DMS114 treated with DMSO at 0.1 percent for 48 hours (cell line): ENCODE data around the gene AGPS.
A peak's percentile ranks its signal among the peaks of the same experiment; 100 is the strongest.
"Not testable (repeated sequence)": the region's sequence is repeated elsewhere in the genome, so short reads cannot be mapped to it uniquely, and the experiment has no call there.

Experiments used
- DNase-seq: peaks from one replicate; lab custom pipeline; 2025; ENCODE audit not compliant: unreplicated experiment; lab: John Stamatoyannopoulos, UW

Gene AGPS

DNA sequence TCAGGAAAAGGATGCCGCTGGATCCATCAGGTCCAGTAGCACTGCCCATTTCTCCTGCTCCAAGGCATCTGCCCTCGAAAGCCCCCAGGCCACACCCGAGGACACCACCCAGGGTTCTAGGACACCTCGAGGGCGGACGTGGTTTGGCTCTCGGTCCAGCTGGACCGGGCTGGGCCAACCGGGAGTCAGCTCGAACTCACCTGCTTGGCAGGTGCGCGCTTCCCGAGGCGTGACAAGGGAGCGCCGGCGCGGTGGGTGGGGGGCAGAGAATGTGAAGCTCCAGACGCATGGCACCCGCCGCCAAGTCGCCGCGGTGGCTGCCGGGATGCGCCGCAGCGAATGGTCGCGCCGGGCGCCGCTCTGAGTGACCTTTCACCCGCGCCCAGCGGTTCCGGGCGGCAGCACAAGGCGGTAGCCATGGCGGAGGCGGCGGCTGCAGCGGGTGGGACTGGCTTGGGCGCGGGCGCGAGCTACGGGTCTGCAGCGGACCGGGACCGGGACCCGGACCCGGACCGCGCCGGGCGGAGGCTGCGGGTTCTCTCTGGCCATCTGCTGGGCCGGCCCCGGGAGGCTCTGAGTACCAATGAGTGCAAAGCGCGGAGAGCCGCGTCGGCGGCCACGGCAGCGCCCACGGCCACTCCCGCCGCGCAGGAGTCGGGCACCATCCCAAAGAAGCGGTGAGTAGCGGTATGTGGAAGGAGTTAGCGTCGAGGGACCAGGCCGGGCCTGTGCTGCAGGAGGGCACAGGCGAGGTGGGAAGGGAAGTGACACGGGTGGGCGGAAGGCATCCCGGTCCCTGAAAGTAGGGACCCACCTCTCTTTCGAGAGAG, at the start of gene AGPS:
Gene AGPS (plus strand): TSS at position 401 of the 830 bp plus-strand sequence. CDS start 17 bp downstream, at position 418.
- peak; percentile 4 for DNase-seq

DNA sequence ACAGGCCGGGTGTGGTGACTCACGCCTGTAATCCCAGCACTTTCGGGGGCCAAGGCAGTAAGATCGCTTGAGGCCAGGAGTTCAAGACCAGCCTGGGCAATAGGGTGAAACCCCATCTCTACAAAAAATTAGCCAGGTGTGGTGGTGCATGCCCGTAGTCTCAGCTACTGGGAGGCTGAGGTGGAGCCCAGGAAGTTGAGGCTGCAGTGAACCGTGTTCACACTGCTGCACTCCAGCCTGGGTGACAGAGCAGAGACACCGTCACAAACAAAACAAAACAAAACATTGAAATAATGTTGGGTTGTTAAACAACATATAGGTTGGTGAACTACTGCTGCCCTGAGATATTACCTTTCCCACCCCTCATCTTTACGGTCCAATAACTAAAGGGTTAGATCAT, 48.8 kb upstream of the AGPS start:
- DNase-seq = no peak

DNA sequence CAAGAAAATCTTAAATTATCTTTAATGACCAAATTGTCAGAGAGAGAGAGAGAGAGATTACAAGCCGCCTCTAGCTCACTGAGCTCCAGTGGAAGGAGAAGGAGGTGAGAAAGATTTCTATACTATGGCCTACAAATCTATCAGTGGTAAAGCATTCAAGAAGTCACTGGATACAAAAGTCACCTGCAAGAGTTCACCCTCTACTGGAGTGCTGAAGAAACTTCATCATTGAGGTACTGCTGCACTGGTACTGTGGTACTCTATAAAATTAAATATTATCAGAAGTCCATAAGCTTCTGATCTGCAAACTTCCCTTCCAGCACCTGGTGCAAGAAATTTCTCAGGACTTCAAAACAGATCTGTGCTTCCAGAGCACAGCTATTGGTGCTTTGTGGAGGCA, 48.3 kb upstream of the AGPS start:
- DNase-seq = no peak

DNA sequence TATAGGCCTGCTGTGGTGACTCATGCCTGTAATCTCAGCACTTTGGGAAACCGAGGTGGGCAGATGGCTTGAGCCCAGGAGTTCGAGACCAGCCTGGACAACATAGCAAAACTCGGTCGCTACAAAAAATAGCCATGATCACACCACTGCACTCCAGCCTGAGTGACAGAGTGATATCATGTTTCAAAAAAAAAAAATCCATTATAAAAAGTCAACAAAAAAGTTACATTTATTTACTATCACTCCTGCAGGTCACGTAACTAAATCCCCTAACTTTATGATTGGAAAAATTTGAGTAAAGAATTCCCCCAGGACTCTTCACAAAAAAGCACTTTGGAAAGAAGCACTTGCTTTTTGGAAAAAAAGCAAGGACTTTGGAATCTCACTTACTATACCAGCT, 46.4 kb upstream of the AGPS start:
- DNase-seq = no peak

DNA sequence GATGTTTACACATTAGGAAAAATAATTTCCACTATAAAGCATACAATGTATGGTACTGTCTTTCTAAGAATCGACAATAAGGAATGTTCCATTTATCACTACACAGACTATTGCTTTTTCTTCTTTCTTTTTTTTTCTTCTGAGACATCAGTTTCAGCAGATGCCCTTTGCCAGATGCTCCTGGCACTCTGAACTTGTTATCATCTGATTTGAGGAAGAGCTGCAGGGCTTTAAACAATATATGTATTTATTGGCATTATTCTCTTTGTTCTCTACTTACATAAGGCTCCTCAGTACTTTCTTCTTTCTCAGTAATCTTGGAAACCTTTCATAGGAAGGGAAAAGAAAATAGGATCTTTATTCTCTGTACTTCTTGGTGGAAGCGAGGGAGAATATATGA, 45.0 kb upstream of the AGPS start:
- no peak for DNase-seq

DNA sequence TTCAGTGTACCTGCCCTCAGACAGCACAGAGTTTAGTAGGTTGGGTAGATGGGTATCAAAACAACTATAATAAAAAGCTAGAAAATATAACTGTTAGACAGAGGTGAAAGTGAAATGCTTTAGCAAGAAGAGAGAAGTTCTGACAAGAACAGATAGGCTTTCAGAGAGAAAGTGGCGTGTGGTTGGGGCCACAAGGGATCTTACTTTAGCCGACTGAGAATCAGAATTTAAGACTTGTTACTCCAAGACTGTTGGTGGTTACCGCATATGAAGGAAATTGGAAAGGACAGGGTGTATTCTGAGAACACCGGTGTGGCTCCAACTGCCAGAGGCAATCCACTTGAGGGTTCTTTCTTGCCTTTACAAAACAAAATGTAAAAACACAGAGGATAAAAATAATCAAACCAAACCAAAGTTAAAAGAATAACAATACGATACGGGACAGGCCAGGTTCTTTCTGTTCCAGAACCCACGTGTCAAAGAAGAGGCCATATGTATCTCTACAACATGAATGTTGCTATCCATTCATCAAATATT, 44.4 kb upstream of the AGPS start:
- no peak for DNase-seq

DNA sequence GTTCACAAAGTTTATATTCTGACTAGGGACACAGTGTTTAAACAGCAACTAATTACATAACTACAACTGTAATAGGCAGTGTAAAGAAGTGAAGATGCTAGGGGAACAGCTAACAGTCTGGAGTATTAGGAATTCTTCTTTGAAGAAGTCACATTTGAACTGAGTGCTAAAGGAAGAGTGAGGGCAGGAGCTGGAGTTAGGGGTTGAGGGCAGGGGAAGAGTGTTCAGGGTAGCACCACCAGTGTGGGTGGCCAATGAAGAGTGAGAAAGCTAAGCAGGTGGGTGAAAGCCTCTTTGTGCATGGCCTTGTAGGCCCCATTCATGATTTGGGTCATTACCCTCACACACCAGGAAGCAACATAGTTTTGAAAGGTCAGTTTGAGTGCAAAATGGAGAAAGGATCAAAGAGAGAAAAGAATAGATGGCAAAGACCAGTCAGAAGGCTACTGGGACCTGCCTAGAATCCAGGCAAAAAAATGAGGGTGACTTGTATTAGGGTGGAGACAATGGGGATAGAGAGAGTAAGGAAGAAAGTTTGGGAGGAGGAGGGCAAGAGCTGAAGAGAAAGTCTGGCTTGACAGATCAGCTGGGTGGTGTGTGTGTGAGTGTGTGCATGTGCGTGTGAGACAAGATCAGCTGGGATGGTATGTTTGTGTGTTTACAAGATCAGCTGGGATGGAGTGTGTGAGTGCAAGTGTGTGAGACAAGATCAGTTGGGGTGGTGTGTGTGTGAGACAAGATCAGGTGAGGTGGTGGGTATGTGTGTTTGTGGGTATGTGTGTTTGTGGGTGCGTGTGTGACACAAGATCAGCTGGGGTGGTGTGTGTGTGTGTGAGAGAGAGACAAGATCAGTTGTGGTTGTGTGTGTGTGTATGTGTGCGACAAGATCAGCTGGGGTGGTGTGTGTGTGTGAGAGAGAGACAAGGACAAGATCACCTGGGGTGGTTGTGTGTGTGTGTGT, 43.6 kb upstream of the AGPS start:
- no peak for DNase-seq

DNA sequence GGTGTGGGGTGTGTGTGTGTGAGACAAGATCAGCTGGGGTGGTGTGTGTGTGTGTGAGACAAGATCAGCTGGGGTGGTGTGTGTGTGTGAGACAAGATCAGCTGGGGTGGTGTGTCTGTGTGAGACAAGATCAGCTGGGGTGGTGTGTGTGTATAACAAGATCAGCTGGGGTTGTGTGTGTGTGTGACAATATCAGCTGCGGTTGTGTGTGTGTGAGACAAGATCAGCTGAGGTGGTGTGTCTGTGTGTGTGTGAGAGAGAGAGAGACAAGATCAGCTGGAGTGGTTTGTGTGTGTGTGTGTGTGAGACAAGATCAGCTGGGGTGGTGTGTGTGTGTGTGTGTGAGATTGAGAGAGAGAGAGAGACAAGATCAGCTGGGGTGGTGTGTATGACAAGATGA, 41.9 kb upstream of the AGPS start:
- not testable (repeated sequence) for DNase-seq

DNA sequence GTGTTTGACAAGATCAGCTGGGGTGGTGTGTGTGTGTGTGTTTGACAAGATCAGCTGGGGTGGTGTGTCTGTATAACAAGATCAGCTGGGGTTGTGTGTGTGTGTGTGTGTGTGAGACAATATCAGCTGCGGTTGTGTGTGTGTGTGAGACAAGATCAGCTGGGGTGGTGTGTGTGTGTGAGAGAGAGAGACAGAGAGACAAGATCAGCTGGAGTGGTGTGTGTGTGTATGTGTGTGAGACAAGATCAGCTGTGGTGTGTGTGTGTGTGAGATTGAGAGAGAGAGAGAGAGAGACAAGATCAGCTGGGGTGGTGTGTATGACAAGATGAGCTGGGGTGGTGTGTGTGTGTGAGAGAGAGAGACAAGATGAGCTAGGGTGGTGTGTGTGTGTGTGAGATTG, 41.5 kb upstream of the AGPS start:
- DNase-seq = not testable (repeated sequence)

DNA sequence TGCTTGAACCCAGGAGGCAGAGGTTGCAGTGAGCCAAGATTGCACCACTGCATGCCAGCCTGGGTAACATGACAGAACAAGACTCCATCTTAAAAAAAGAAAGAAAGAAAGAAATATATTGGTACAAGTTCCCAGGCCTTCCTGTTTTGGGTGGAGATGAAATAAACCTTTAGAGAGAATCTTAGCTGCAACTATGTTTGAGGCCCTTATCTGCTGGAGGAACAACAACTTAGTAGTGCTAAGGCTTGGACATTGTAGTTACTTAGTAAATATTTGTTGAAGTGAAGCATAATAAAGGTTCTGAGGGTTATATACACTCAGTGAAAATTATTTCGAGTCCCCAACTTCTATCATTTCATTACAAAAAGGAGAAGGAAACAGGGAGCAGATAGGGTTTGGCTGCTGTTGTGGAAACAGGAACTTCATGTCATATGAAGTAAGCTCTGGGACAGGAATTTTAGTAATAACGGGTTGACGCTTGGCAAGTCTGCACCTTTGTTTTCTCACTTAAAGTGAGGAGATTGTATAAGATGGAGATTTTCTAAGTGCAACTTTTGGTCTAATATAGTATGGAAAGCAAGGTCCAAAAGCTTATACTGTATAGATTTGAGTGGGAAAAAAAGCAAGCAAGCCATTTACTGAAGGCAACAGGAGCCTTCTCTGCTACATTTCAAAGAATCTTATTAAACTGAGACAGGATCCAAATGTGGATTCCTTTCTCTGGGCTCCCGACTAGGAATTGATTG, 40.0 kb upstream of the AGPS start:
- DNase-seq = no peak

DNA sequence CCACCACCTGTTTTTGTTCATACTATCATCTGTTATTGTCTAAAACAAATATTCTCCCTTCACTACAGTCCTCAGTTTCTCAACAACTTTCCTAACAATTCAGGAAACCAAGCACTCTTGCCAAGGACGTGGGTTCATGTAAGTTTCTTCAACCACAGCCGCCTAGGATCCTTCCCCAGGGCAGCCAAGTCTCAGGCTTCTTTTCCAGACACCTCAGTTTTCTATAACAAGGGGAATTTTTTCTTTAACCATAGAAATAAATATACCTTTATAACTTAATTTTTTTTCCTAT, 39.4 kb upstream of the AGPS start:
- no peak for DNase-seq

DNA sequence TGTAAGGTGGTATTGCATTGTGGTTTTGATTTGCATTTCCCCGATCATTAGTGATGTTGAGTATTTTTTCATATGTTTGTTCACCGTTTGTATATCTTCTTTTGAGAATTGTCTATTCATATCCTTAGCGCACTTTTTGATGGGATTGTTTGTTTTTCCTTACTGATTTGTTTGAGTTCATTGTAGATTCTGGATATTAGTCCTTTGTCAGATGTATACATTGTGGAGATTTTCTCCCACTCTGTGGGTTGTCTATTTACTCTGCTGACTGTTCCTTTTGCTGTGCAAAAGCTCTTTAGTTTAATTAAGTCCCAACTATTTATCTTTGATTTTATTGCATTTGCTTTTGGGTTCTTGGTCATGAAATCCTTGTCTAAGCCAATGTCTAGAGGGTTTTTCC, 38.0 kb upstream of the AGPS start:
- DNase-seq = not testable (repeated sequence)

DNA sequence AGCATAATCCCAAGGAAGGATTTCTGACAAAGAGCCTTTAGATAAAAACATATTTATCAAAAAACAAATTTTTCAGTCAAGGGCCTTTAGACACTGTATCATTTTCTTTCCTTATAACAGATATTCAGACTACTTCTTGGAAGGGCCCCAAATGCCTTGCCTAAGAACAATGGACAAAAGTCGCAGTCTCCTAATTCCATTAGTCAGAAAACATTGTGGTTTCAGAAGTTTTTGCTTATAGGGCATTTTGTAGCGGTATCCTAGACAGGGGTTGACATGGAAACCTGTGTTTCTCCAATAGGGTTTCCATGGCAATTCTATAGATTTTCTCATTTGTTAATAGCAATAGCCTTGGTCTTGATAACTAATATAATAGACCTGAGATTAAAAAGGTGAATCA, 36.7 kb upstream of the AGPS start:
- no peak for DNase-seq

DNA sequence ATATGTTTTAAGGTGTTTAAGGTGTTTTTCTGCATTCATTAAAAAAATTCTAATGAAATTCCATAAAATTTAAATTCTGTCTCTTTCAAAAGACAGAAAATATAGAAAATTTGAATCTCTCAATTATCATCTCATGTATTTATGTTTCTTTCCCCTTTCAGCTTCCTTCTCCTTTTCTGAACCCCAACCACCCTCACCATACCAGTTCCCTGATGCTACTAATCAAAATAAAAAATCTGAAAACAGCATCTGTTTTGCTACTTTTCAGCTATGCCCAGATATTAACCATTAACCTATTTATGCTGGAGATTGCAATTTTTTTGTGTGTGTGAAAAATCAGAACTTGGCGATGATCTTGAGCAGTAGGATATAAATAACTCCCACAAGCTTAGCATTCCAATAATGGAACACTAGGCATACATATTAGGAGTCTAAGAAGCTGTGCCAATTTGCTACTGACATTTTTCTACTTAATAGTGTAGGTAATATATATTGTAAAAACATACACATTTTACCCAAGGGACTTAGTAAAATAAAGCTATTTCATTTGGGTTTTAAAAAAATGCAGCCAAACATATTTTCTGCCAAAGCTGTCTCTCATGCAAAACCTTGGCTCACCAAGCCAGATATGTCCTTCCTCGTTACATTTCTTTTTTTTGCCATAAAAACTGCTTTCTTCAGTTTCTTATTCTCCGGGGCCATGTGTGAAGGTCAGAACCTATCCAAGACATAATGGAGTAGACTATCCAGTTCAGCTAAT, 32.6 kb upstream of the AGPS start:
- DNase-seq = no peak

DNA sequence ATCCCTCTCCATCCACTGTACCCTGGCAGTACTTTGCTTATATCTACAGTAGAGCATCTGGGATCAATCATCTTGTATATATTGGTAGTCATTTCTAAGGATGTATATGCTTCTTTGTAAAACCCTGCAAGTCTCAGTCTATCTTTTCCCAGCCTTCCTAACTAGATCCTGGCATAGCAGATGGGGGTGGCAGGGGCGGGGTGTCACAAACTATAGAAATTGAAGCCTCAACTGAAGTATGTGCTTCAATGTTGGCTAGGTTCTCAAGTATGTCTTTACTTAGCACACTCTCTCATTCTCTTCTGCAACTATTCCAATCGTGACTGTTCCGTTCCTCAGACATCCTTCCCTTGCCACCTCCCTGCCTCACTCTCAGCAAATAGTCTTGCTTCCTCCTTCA, 30.1 kb upstream of the AGPS start:
- no peak for DNase-seq

DNA sequence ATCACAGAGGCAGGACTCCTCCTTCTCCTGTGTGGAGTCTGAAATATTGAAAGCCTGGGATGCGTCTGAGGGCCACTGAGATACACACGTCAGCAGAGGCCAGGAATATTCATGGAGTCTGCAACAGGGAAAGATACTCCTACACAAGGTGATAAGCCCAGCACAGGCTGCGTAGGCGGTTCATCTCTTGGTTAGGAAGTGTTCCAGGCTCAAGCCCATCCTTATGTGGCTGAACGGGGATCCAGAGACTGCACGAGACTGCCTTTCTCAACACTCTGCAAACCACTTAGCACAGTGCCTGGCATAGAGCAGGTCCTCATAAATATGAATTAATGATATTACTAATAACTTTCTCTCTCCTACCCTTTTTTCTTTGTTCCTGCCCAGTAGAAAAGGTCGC, 29.2 kb upstream of the AGPS start:
- no peak for DNase-seq

DNA sequence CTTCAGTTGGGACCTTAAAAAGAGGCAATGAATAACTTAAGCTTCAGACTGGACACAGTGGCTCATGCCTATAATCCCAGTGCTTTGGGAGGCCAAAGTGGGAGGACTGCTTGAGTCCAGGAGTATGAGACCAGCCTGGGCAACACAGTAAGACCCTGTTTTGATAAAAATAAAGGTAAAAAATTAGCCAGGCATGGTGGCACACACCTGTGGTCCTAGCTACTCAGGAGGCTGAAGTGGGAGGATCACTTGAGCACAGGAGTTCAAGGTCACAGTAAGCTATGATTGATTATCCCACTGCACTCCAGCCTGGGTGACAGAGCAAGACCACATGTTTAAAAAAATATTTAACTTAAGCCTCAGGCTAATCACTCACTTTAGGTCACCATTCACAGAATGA, 26.8 kb upstream of the AGPS start:
- not testable (repeated sequence) for DNase-seq

DNA sequence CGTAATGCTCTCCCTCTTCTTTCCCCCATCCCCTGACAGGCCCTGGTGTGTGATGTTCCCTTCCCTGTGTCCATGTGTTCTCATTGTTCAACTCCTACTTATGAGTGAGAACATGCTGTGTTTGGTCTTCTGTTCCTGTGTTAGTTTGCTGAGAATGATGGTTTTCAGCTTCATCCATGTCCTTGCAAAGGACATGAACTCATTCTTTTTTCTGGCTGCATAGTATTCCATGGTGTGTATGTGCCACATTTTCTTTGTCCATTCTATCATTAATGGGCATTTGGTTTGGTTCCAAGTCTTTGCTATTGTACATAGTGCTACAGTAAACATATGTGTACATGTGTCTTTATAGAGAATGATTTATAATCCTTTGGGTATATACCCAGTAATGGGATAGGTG, 24.6 kb upstream of the AGPS start:
- DNase-seq = not testable (repeated sequence)

DNA sequence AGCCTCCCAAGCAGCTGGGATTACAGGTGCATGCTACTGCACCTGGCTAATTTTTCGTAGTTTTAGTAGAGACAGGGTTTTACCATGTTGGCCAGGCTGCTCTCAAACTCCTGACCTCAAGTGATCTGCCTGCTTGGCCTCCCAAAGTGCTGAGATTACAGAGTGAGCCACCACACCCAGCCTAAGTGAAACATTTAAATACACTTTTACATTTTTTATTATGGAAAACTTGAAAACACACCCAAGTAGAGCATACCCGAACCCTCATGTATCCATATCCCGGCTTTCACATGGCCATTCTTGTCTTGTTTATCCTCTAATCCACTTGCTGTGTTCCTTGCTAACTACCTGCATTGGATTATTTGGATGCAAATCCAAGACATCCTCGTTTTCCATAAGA, 13.2 kb upstream of the AGPS start:
- DNase-seq = no peak

DNA sequence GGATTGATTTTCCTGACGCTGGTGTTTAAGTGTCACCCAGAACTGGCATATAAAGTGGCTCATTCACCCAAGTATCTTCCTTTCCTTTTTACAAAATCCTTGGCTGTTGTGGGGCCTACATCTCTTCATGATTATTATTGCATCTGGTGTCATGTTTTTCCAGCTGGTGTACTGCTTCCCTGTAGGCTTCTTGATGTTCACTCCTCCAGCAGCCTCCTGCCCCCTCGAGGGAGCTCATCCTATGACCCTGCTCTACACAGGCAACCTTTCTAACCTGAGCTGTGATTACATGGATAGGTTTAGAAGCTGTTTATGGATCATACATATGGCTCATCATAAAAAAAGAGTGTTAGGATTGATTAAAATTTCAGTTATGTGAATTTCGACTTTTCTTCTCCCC, 12.4 kb upstream of the AGPS start:
- DNase-seq = no peak

DNA sequence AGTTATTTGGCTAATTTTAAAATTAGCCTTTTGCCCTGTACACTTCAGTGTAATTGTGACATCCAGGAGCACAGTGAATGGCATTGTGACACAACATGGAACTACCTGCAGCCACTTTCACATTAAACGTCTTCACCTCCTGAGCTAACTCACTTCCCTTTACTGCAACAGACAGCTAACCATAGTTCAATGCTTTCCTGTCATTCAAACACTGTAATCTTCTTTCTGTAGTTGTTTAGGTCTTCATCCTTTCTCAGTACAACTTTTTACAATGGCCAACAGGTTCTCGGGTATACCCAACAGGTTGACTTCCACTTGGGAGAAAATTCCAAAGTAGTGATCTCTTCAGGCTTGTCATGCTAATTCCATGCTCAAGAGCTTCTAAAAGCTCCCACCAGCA, 8.6 kb upstream of the AGPS start:
- DNase-seq = no peak
